Keratinocyte (primary cell): Measurements from ENCODE around the gene TSHZ3. TPM values are rescaled to one million over a fixed set of nuclear protein-coding genes. Genes with fewer than 3 reads are reported as not detected.

Experiments
- DNase-seq: peaks from one replicate; pipeline ENCODE4 v3.0.0-alpha.2; 2011; ENCODE audit warnings: low read depth, missing footprints, low spot score
- FAIRE-seq: peaks from 2 replicates; lab custom pipeline; 2011; peaks lifted over from hg19 to GRCh38; lab: Jason Lieb, UNC
- H2AFZ ChIP-seq: 2 replicates; pipeline ENCODE4 v1.6.0; 2012; ENCODE audit warnings: low read length, control low read depth, inconsistent platforms; ENCODE audit not compliant: control insufficient read depth
- H3K27ac ChIP-seq: 2 replicates; pipeline ENCODE4 v1.5.1; 2011; ENCODE audit warnings: low read length; ENCODE audit not compliant: control insufficient read depth, insufficient read depth
- H3K27me3 ChIP-seq: 3 replicates; pipeline ENCODE4 v1.6.0; 2011; ENCODE audit warnings: low read length; ENCODE audit not compliant: control insufficient read depth, insufficient read depth; ENCODE audit errors: extremely low read depth
- H3K36me3 ChIP-seq, 2 experiments: 2 replicates in 1 of 2; 3 replicates in 1 of 2; pipeline ENCODE4 v1.5.1; 2011; ENCODE audit warnings: low read length in 2 of 2, mild to moderate bottlenecking in 1 of 2; ENCODE audit not compliant: control insufficient read depth in 2 of 2, insufficient read depth in 2 of 2; ENCODE audit errors: extremely low read depth in 1 of 2
- H3K4me1 ChIP-seq: 3 replicates; pipeline ENCODE4 v1.5.1; 2011; ENCODE audit warnings: low read length; ENCODE audit not compliant: control insufficient read depth, insufficient read depth; ENCODE audit errors: extremely low read depth
- H3K4me2 ChIP-seq: 3 replicates; pipeline ENCODE4 v1.6.0; 2011; ENCODE audit warnings: low read depth, low read length; ENCODE audit not compliant: control insufficient read depth, insufficient read depth; ENCODE audit errors: extremely low read depth
- H3K4me3 ChIP-seq, 3 experiments: fragments of 200-600 bp in 1 of 3; sonication (generic) in 1 of 3; 2 replicates in 2 of 3; 3 replicates in 1 of 3; pipeline ENCODE4 v1.5.1; 2011 to 2016; ENCODE audit warnings: low read length in 3 of 3, mild to moderate bottlenecking in 3 of 3, control low read depth in 2 of 3, inconsistent platforms in 1 of 3, low read depth in 1 of 3, mixed read lengths in 1 of 3, mixed run types in 1 of 3, moderate library complexity in 1 of 3; ENCODE audit not compliant: control insufficient read depth in 2 of 3, insufficient read depth in 2 of 3; ENCODE audit errors: extremely low read depth in 1 of 3
- H3K79me2 ChIP-seq: 2 replicates; pipeline ENCODE4 v1.6.0; 2012; ENCODE audit warnings: low read length; ENCODE audit not compliant: control insufficient read depth, insufficient read depth
- H3K9ac ChIP-seq: 3 replicates; pipeline ENCODE4 v1.6.0; 2011; ENCODE audit warnings: low read length; ENCODE audit not compliant: control insufficient read depth, insufficient read depth; ENCODE audit errors: extremely low read depth
- H3K9me1 ChIP-seq: 3 replicates; pipeline ENCODE4 v1.6.0; 2011; ENCODE audit warnings: low read length; ENCODE audit not compliant: control insufficient read depth, insufficient read depth; ENCODE audit errors: extremely low read depth
- H3K9me3 ChIP-seq: 2 replicates; pipeline ENCODE4 v1.5.1; 2012; ENCODE audit warnings: low read depth, low read length; ENCODE audit not compliant: control insufficient read depth
- H4K20me1 ChIP-seq: 3 replicates; pipeline ENCODE4 v1.6.0; 2011; ENCODE audit warnings: low read length; ENCODE audit not compliant: control insufficient read depth, insufficient read depth; ENCODE audit errors: extremely low read depth
- EZH2 ChIP-seq: IDR thresholded peaks from one replicate; pipeline ENCODE4 v1.6.1; 2012; ENCODE audit warnings: inconsistent platforms, mild to moderate bottlenecking, low read length, moderate library complexity
- dilution Hi-C: fragments of 300-500 bp; cut with MboI; formaldehyde crosslinking; loops from one replicate; pipeline ENCODE4 v1.7.0; 2020; ENCODE audit warnings: low sequenced_read_pairs; ENCODE audit not compliant: extremely low pct_ligation_motif_present
- polyA plus RNA-seq, 5 experiments: library from polyadenylated mRNA; depleted of rRNA in 3 of 5; stranded (reverse) in 3 of 5; stranded (forward) in 1 of 5; unstranded in 1 of 5; fragments of >200 nt; gene quantifications; 1 replicate in 1 of 5; 2 replicates in 3 of 5; 3 replicates in 1 of 5; pipeline versions ENCODE4 v1.2.1 to v1.2.3, GENCODE V29; 2011 to 2012; ENCODE audit warnings: missing spikeins in 2 of 5, low read depth in 1 of 5, low replicate concordance in 1 of 5
- TF ChIP-seq, protein P1 (sequence below), 3 experiments: IDR thresholded peaks in 1 of 3; conservative IDR thresholded peaks in 1 of 3; optimal IDR thresholded peaks in 1 of 3; 2 replicates in 2 of 3; 3 replicates in 1 of 3; pipeline versions ENCODE3 to v1.5.1; 2011; ENCODE audit warnings: low read length in 3 of 3, mild to moderate bottlenecking in 3 of 3, moderate library complexity in 2 of 3, control low read depth in 1 of 3, inconsistent platforms in 1 of 3; ENCODE audit not compliant: insufficient read depth in 2 of 3; ENCODE audit errors: extremely low read depth in 1 of 3

The TSHZ3 gene
- polyA plus RNA-seq, 1 donor (not counting 4 experiments of a cell fraction or from before 2014, with no cell fraction given): 3.6 TPM

DNA sequence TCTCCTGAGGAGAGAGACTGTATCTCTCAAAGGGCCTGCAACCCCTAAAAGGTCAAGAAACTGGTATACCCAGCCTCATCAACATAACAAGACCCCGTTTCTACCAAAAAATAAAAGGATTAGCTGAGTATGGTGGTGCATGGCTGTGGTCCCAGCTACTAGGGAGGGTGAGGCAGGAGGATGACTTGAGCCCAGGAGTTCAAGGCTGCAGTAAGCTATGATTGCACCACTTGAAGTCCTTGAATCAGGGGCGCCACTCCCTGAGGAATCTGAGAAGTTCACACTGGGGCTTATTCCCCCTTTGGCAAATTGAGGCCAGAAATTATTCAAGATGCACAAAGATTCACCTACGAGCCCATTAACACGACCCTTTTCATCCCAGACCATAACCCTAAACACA lies 83.0 kb downstream of the TSHZ3 start:
- no peak overlapping the region for H3K4me3 ChIP-seq
- no peaks in the 10 kb centered on the region for H4K20me1 ChIP-seq
- no peak overlapping the region for H3K27ac ChIP-seq
- no peak overlapping the region for H3K9ac ChIP-seq
- H3K4me1 ChIP-seq: no peaks in the 10 kb centered on the region
- no peak overlapping the region for H3K4me2 ChIP-seq
- H3K27me3 ChIP-seq: no peaks in the 10 kb centered on the region
- H3K9me1 ChIP-seq: no peaks in the 10 kb centered on the region
- no peak overlapping the region for H2AFZ ChIP-seq
- H3K36me3 ChIP-seq: no peaks in the 10 kb centered on the region
- FAIRE-seq: no peak
- no peaks in the 10 kb centered on the region for H3K79me2 ChIP-seq
- TF ChIP-seq, protein P1, sequence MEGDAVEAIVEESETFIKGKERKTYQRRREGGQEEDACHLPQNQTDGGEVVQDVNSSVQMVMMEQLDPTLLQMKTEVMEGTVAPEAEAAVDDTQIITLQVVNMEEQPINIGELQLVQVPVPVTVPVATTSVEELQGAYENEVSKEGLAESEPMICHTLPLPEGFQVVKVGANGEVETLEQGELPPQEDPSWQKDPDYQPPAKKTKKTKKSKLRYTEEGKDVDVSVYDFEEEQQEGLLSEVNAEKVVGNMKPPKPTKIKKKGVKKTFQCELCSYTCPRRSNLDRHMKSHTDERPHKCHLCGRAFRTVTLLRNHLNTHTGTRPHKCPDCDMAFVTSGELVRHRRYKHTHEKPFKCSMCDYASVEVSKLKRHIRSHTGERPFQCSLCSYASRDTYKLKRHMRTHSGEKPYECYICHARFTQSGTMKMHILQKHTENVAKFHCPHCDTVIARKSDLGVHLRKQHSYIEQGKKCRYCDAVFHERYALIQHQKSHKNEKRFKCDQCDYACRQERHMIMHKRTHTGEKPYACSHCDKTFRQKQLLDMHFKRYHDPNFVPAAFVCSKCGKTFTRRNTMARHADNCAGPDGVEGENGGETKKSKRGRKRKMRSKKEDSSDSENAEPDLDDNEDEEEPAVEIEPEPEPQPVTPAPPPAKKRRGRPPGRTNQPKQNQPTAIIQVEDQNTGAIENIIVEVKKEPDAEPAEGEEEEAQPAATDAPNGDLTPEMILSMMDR (optimal IDR thresholded peaks at IDR 0.05 in 1 of 3, IDR thresholded peaks at IDR 0.05 in 1 of 3, conservative IDR thresholded peaks at IDR 0.05 in 1 of 3; ENCODE audit: extremely low read depth in 1 of 3, insufficient read depth in 2 of 3, low read length in 3 of 3): no peak
- TF ChIP-seq EZH2: no peak
- no peak for DNase-seq
- no peaks in the 10 kb centered on the region for H3K9me3 ChIP-seq
- dilution Hi-C loops: no loop called here

DNA sequence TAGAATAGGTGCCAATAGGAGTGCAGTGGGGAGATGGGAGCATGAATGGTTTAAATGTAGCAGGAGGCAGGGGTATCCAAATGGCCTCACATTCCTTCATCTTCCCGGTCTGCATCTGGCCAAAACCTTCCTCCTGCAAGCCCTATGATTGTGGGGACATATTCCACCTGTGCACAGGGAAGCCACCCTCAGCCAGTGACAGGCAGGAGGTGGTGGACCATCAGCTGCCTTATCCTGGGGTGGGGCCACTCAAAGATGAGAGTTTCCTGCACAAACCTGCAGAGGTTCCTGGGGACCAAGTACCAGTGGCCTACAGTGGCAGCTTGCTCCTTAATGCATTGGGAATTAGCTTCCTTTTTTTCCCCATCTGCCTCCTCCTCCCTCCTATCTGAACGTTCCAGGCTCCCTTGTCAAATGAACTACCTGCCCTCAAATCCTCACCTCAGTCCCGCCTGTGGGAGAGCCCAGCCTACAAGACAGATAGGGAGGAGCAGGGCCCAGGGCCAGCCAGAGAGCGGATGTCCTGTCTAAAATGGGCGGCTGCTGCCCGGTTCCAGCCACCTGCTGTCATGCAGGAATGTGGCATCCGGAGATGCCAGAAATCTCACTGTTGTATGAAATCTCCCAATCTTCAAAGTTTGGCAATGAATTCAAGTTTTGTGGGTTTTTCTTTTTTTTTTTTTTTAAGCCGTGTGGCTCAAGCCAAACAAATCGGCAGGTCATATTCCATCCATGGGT lies 85.0 kb downstream of the TSHZ3 start:
- Histone ChIP-seq H2AFZ (no peak overlapping the region), H3K4me2 (no peak overlapping the region), H3K9me3 (peaks cover 5% of the 10 kb centered on the region), H3K36me3 (no peaks in the 10 kb centered on the region), H3K4me1 (peaks cover 3% of the 10 kb centered on the region), H4K20me1 (no peaks in the 10 kb centered on the region), H3K79me2 (no peaks in the 10 kb centered on the region), H3K27ac (no peak overlapping the region), H3K9me1 (no peaks in the 10 kb centered on the region), H3K27me3 (no peaks in the 10 kb centered on the region), H3K9ac (no peak overlapping the region), H3K4me3 (no peak overlapping the region)
- dilution Hi-C loops: no loop called here
- no peak for TF ChIP-seq EZH2
- TF ChIP-seq, protein P1 (optimal IDR thresholded peaks at IDR 0.05 in 1 of 3, IDR thresholded peaks at IDR 0.05 in 1 of 3, conservative IDR thresholded peaks at IDR 0.05 in 1 of 3; ENCODE audit: extremely low read depth in 1 of 3, insufficient read depth in 2 of 3, low read length in 3 of 3): no peak
- DNase-seq (no peak), FAIRE-seq (no peak)
